Measurements from ENCODE around the gene NRSN2. TPM values are rescaled to one million over a fixed set of nuclear protein-coding genes. Genes with fewer than 3 reads are reported as not detected.
"Not testable (repeated sequence)": the region's sequence is repeated elsewhere in the genome, so short reads cannot be mapped to it uniquely, and the experiment has no call there.

Gene NRSN2
- total RNA-seq, 1 donor from 2014 or later = 14.6 TPM

- Histone ChIP-seq H3K36me3 (ENCODE audit: control insufficient read depth in 3 of 3, insufficient read depth in 3 of 3, low read length in 3 of 3) (peaks cover 0 to 2% (median 0%) of the 10 kb centered on the region in 3 donors), H3K27me3 (ENCODE audit: control insufficient read depth in 3 of 3, insufficient read depth in 3 of 3, low read length in 3 of 3) (peaks cover 0 to 9% (median 4%) of the 10 kb centered on the region in 3 donors), H3K4me1 (ENCODE audit: control insufficient read depth in 3 of 3, insufficient read depth in 3 of 3, low read length in 3 of 3) (peaks cover 4 to 10% (median 9%) of the 10 kb centered on the region in 3 donors), H3K9me3 (ENCODE audit: control insufficient read depth in 3 of 3, low read length in 3 of 3) (no peaks in the 10 kb centered on the region), H3K4me3 (ENCODE audit: low read length in 3 of 3) (no peak overlapping the region), H3K9ac (ENCODE audit: low read depth in 1 of 3, low read length in 3 of 3) (no peak overlapping the region), H3K27ac (ENCODE audit: low read depth, low read length) (no peak overlapping the region)
These were observed 16.4 kb upstream of the NRSN2 start for GRCh38 chr20:330233-331149.

GRCh38 chr20:334578-334977, 12.3 kb upstream of the NRSN2 start:
- H3K4me1 ChIP-seq (ENCODE audit: control insufficient read depth in 3 of 3, insufficient read depth in 3 of 3, low read length in 3 of 3) = peaks cover 4 to 6% (median 5%) of the 10 kb centered on the region in 3 donors
- H3K27ac ChIP-seq (ENCODE audit: low read depth, low read length) = no peak overlapping the region
- no peaks in the 10 kb centered on the region for H3K27me3 ChIP-seq (ENCODE audit: control insufficient read depth in 3 of 3, insufficient read depth in 3 of 3, low read length in 3 of 3)
- no peak overlapping the region for H3K4me3 ChIP-seq (ENCODE audit: low read length in 3 of 3)
- no peak overlapping the region for H3K9ac ChIP-seq (ENCODE audit: low read depth in 1 of 3, low read length in 3 of 3)
- H3K36me3 ChIP-seq (ENCODE audit: control insufficient read depth in 3 of 3, insufficient read depth in 3 of 3, low read length in 3 of 3) = no peaks in the 10 kb centered on the region
- no peaks in the 10 kb centered on the region for H3K9me3 ChIP-seq (ENCODE audit: control insufficient read depth in 3 of 3, low read length in 3 of 3)

- H3K9me3 ChIP-seq (ENCODE audit: control insufficient read depth in 3 of 3, low read length in 3 of 3); H3K36me3 ChIP-seq (ENCODE audit: control insufficient read depth in 3 of 3, insufficient read depth in 3 of 3, low read length in 3 of 3); H3K9ac ChIP-seq (ENCODE audit: low read depth in 1 of 3, low read length in 3 of 3); H3K4me3 ChIP-seq (ENCODE audit: low read length in 3 of 3); H3K4me1 ChIP-seq (ENCODE audit: control insufficient read depth in 3 of 3, insufficient read depth in 3 of 3, low read length in 3 of 3); H3K27ac ChIP-seq (ENCODE audit: low read depth, low read length); H3K27me3 ChIP-seq (ENCODE audit: control insufficient read depth in 3 of 3, insufficient read depth in 3 of 3, low read length in 3 of 3): not testable (repeated sequence)
These were observed 10.9 kb upstream of the NRSN2 start for GRCh38 chr20:336040-336439.

GRCh38 chr20:341682-342081, 5.2 kb upstream of the NRSN2 start:
- no peak overlapping the region for H3K9ac ChIP-seq (ENCODE audit: low read depth in 1 of 3, low read length in 3 of 3)
- H3K27me3 ChIP-seq (ENCODE audit: control insufficient read depth in 3 of 3, insufficient read depth in 3 of 3, low read length in 3 of 3) = peaks cover 0 to 4% (median 0%) of the 10 kb centered on the region in 3 donors
- peaks cover 0 to 2% (median 2%) of the 10 kb centered on the region in 3 donors for H3K9me3 ChIP-seq (ENCODE audit: control insufficient read depth in 3 of 3, low read length in 3 of 3)
- H3K4me1 ChIP-seq (ENCODE audit: control insufficient read depth in 3 of 3, insufficient read depth in 3 of 3, low read length in 3 of 3) = peaks cover 3 to 6% (median 4%) of the 10 kb centered on the region in 3 donors
- H3K27ac ChIP-seq (ENCODE audit: low read depth, low read length) = no peak overlapping the region
- no peak overlapping the region for H3K4me3 ChIP-seq (ENCODE audit: low read length in 3 of 3)
- no peaks in the 10 kb centered on the region for H3K36me3 ChIP-seq (ENCODE audit: control insufficient read depth in 3 of 3, insufficient read depth in 3 of 3, low read length in 3 of 3)

- peaks cover 3 to 10% (median 10%) of the 10 kb centered on the region in 3 donors for H3K4me1 ChIP-seq (ENCODE audit: control insufficient read depth in 3 of 3, insufficient read depth in 3 of 3, low read length in 3 of 3)
- H3K36me3 ChIP-seq (ENCODE audit: control insufficient read depth in 3 of 3, insufficient read depth in 3 of 3, low read length in 3 of 3) = no peaks in the 10 kb centered on the region
- no peak overlapping the region for H3K4me3 ChIP-seq (ENCODE audit: low read length in 3 of 3)
- H3K9ac ChIP-seq (ENCODE audit: low read depth in 1 of 3, low read length in 3 of 3) = no peak overlapping the region
- H3K9me3 ChIP-seq (ENCODE audit: control insufficient read depth in 3 of 3, low read length in 3 of 3) = peaks cover 0 to 2% (median 2%) of the 10 kb centered on the region in 3 donors
- H3K27me3 ChIP-seq (ENCODE audit: control insufficient read depth in 3 of 3, insufficient read depth in 3 of 3, low read length in 3 of 3) = peaks cover 0 to 7% (median 6%) of the 10 kb centered on the region in 3 donors
- H3K27ac ChIP-seq (ENCODE audit: low read depth, low read length) = no peak overlapping the region
These were observed 3.8 kb upstream of the NRSN2 start for GRCh38 chr20:343107-343506.

GRCh38 chr20:346033-346639, 775 bp upstream of the NRSN2 start:
- Histone ChIP-seq H3K9me3 (ENCODE audit: control insufficient read depth in 3 of 3, low read length in 3 of 3) (peaks cover 0 to 2% (median 2%) of the 10 kb centered on the region in 3 donors), H3K27ac (ENCODE audit: low read depth, low read length) (peak overlapping the region; percentile 73), H3K27me3 (ENCODE audit: control insufficient read depth in 3 of 3, insufficient read depth in 3 of 3, low read length in 3 of 3) (peaks cover 0 to 23% (median 22%) of the 10 kb centered on the region in 3 donors), H3K4me3 (ENCODE audit: low read length in 3 of 3) (peak overlapping the region; percentile 71 to 76 (median 72)), H3K36me3 (ENCODE audit: control insufficient read depth in 3 of 3, insufficient read depth in 3 of 3, low read length in 3 of 3) (no peaks in the 10 kb centered on the region), H3K9ac (ENCODE audit: low read depth in 1 of 3, low read length in 3 of 3) (peak overlapping the region in 1 of 3 donors; percentile 64), H3K4me1 (ENCODE audit: control insufficient read depth in 3 of 3, insufficient read depth in 3 of 3, low read length in 3 of 3) (peaks cover 3 to 16% (median 15%) of the 10 kb centered on the region in 3 donors)

- peaks cover 0 to 23% (median 22%) of the 10 kb centered on the region in 3 donors for H3K27me3 ChIP-seq (ENCODE audit: control insufficient read depth in 3 of 3, insufficient read depth in 3 of 3, low read length in 3 of 3)
- peaks cover 3 to 16% (median 15%) of the 10 kb centered on the region in 3 donors for H3K4me1 ChIP-seq (ENCODE audit: control insufficient read depth in 3 of 3, insufficient read depth in 3 of 3, low read length in 3 of 3)
- H3K36me3 ChIP-seq (ENCODE audit: control insufficient read depth in 3 of 3, insufficient read depth in 3 of 3, low read length in 3 of 3) = no peaks in the 10 kb centered on the region
- no peaks in the 10 kb centered on the region for H3K9me3 ChIP-seq (ENCODE audit: control insufficient read depth in 3 of 3, low read length in 3 of 3)
- H3K4me3 ChIP-seq (ENCODE audit: low read length in 3 of 3) = peak overlapping the region; percentile 72 to 78 (median 76)
- peak overlapping the region in 1 of 3 donors; percentile 72 for H3K9ac ChIP-seq (ENCODE audit: low read depth in 1 of 3, low read length in 3 of 3)
- peak overlapping the region; percentile 73 for H3K27ac ChIP-seq (ENCODE audit: low read depth, low read length)
These were observed 367 bp downstream of the NRSN2 start for GRCh38 chr20:347317-347639.

GRCh38 chr20:347640-348484, 951 bp downstream of the NRSN2 start:
- Histone ChIP-seq H3K27me3 (ENCODE audit: control insufficient read depth in 3 of 3, insufficient read depth in 3 of 3, low read length in 3 of 3) (peaks cover 0 to 23% (median 22%) of the 10 kb centered on the region in 3 donors), H3K9ac (ENCODE audit: low read depth in 1 of 3, low read length in 3 of 3) (peak overlapping the region; percentile 58 to 74 (median 70)), H3K36me3 (ENCODE audit: control insufficient read depth in 3 of 3, insufficient read depth in 3 of 3, low read length in 3 of 3) (no peaks in the 10 kb centered on the region), H3K27ac (ENCODE audit: low read depth, low read length) (peak overlapping the region; percentile 73), H3K9me3 (ENCODE audit: control insufficient read depth in 3 of 3, low read length in 3 of 3) (no peaks in the 10 kb centered on the region), H3K4me1 (ENCODE audit: control insufficient read depth in 3 of 3, insufficient read depth in 3 of 3, low read length in 3 of 3) (peaks cover 3 to 16% (median 15%) of the 10 kb centered on the region in 3 donors), H3K4me3 (ENCODE audit: low read length in 3 of 3) (peak overlapping the region; percentile 76 to 83 (median 78))

GRCh38 chr20:348972-349841, 2.3 kb downstream of the NRSN2 start:
- H3K27ac ChIP-seq (ENCODE audit: low read depth, low read length) = peak overlapping the region; percentile 73
- no peak overlapping the region for H3K9ac ChIP-seq (ENCODE audit: low read depth in 1 of 3, low read length in 3 of 3)
- no peaks in the 10 kb centered on the region for H3K36me3 ChIP-seq (ENCODE audit: control insufficient read depth in 3 of 3, insufficient read depth in 3 of 3, low read length in 3 of 3)
- peaks cover 3 to 16% (median 15%) of the 10 kb centered on the region in 3 donors for H3K4me1 ChIP-seq (ENCODE audit: control insufficient read depth in 3 of 3, insufficient read depth in 3 of 3, low read length in 3 of 3)
- H3K27me3 ChIP-seq (ENCODE audit: control insufficient read depth in 3 of 3, insufficient read depth in 3 of 3, low read length in 3 of 3) = peaks cover 0 to 26% (median 22%) of the 10 kb centered on the region in 3 donors
- H3K4me3 ChIP-seq (ENCODE audit: low read length in 3 of 3) = no peak overlapping the region
- no peaks in the 10 kb centered on the region for H3K9me3 ChIP-seq (ENCODE audit: control insufficient read depth in 3 of 3, low read length in 3 of 3)
